HG02588 (cell line): ENCODE data around the gene PLXND1.
"Not testable (repeated sequence)": the region's sequence is repeated elsewhere in the genome, so short reads cannot be mapped to it uniquely, and the experiment has no call there.

Experiments used
- ATAC-seq: cut with Tn5 transposase; IDR thresholded peaks from one replicate; pipeline ENCODE4 v1.9.1; 2021; ENCODE audit warnings: mild to moderate bottlenecking, moderate library complexity; ENCODE audit not compliant: unreplicated experiment

The PLXND1 gene

GRCh38 chr3:129553719-129554118 lies 52.8 kb downstream of the PLXND1 start:
- ATAC-seq: no peak

- no peak for ATAC-seq
Observed at GRCh38 chr3:129553171-129553570, 53.3 kb downstream of the PLXND1 start.

GRCh38 chr3:129552287-129553050 lies 54.0 kb downstream of the PLXND1 start:
- no peak for ATAC-seq

DNA sequence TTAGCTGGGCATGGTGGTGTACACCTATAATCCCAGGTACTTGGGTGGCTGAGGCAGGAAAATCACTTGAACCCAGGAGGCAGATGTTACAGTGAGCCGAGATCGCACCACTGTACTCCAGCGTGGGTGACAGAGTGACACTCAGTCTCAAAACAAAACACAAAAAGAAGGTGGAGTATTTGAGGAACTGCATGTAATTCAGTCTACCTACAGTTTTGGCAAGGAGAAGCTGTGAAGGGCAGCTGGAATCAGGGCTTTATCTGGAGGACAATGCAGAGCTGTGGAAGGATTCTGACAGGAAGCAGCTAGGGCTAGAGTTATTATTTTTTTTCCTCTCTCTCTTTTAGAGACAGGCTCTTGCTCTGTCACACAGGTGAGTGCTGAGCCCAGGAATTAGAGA lies 56.7 kb downstream of the PLXND1 start:
- no peak for ATAC-seq

DNA sequence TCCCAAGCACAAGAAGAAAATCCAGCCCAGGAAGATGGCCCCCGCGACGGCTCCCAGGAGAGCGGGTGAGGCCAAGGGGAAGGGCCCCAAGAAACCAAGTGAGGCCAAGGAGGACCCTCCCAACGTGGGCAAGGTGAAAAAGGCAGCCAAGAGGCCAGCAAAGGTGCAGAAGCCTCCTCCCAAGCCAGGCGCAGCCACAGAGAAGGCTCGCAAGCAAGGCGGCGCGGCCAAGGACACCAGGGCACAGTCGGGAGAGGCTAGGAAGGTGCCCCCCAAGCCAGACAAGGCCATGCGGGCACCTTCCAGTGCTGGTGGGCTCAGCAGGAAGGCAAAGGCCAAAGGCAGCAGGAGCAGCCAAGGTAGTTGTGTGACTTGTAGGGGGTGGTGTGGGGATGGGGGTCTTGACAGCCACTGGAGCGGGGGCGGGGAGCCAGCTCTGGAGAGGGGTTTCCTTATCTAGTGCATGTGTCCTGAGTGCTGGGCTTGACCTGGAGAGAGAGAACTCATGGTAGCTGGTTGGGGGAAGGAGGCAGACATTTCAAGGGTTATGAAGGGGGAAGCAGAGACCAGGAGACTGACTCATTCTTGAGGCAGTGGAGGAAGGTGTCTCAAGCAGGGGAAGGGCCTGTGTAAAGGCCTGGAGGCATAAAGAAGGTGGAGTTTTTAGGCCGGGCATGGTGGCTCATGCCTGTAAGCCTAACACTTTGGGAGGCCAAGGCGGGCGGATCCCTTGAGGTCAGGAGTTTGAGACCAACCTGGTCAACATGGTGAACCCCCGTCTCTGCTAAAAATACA lies 57.3 kb downstream of the PLXND1 start:
- ATAC-seq: no peak

DNA sequence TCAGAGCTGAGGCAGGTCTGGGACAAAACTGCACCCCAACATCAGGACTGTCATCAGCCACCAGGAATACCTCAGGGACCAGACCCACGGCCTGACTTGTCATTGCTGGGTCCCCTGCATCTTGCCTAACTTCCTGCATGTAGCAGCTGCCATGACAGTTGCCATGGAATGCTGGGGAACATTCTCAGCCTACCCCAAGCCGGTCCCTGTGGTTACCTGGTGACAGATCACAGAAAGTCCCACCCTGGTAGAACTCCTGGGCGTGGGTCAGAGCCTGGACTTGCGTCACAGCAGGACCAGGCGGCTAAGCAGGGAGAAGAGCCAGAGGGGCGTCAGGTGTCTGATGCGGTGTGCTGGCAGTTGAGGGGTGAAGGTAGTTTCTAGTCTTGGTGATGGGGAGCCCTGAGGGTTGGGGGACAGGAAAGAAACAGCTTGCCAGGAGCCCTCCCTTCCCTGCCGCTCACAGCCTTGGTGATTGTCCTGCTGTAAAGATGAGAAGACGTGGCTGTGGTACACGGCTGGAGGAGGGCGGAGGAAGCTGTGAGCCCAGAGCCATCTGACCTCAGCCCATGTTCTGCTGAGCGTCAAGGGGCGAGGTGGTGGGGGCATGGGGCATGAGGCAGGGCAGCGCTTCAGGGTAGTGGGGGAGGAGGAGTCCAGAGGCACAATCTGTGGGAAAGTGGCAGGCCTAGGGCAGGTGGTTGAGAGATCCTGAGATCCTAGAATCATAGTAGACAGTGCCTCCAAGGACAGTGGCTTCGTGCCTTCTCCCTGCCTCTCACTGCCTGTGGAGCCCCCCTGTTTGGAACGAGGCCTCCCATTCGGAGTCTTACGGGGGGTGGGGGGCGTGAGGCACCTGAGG lies 58.1 kb downstream of the PLXND1 start:
- no peak for ATAC-seq

DNA sequence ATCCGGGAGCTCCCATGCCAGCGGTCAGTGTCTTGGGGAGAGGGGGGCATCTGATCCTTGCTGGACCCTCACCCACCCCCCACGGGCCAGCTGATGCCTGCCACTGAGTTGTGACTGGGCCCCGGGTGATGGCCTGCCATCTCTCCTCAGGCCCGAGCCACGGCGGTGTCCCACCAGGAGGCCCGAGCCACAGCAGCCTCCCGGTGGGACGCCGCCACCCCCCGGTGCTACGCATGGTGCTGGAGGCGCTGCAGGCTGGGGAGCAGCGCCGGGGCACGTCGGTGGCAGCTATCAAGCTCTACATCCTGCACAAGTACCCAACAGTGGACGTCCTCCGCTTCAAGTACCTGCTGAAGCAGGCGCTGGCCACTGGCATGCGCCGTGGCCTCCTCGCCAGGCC lies 59.2 kb downstream of the PLXND1 start:
- ATAC-seq: no peak

GRCh38 chr3:129545951-129546350 lies 60.5 kb downstream of the PLXND1 start:
- ATAC-seq: not testable (repeated sequence)

- no peak for ATAC-seq
Observed at GRCh38 chr3:129543999-129544398, 62.5 kb downstream of the PLXND1 start.

GRCh38 chr3:129543156-129543790 lies 63.2 kb downstream of the PLXND1 start, which contains the start of gene H1-8:
H1-8 (plus strand) TSS chr3:129543175; CDS start chr3:129543219, 44 bp downstream.
- ATAC-seq: no peak

GRCh38 chr3:129542747-129543146 lies 63.7 kb downstream of the PLXND1 start:
- ATAC-seq: no peak

GRCh38 chr3:129540776-129541516 lies 65.5 kb downstream of the PLXND1 start:
- ATAC-seq: no peak

- no peak for ATAC-seq
Observed at GRCh38 chr3:129539206-129539605, 67.3 kb downstream of the PLXND1 start.

GRCh38 chr3:129536804-129537203 lies 69.7 kb downstream of the PLXND1 start:
- no peak for ATAC-seq

DNA sequence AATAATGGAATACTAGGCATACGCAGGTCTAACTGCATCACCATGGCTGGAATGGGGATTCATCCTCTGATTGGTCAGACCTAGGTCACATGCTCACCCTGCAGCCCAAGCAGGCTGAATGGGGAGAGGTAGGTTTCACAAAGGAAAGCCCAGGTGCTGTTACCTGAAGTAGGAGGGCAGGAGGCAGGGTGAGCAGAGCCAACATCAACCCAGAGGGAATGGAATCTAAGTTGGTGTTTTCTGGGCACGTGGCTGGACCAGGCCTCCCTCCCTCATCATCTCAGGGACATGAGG lies 70.2 kb downstream of the PLXND1 start:
- no peak for ATAC-seq

DNA sequence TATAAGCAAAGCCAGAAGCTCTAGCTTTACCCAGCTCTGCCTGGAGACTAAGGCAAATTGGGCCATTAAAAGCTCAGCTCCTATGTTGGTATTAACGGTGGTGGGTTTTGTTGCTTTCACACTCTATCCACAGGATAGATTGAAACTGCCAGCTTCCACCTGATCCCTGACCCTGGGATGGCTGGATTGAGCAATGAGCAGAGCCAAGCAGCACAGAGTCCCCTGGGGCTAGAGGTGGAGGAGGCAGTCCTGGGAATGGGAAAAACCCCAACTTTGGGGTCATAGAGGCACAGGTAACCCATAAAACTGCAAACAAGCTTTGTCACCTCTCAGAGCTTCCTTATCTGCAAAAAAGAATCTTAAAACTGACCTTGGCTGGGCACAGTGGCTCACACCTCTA lies 71.4 kb downstream of the PLXND1 start:
- no peak for ATAC-seq

DNA sequence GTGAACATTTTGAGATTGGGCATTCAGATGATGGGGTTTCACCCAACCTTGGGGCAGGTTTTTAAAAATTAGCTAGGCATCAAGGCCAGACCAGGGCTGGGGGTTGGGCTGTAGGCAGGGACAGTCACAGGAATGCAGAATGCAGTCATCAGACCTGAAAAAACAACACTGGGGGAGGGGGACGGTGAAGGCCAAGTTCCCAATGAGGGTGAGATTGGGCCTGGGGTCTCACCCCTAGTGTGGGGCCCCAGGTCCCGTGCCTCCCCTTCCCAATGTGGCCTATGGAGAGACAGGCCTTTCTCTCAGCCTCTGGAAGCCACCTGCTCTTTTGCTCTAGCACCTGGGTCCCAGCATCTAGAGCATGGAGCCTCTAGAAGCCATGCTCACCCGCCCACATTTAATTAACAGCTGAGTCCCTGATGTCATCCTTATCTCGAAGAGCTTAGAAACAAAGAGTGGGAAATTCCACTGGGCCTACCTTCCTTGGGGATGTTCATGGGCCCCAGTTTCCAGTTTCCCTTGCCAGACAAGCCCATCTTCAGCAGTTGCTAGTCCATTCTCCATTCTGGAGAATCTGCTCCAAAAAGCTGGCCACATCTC lies 71.9 kb downstream of the PLXND1 start:
- ATAC-seq: no peak

GRCh38 chr3:129533406-129533805 lies 73.1 kb downstream of the PLXND1 start:
- no peak for ATAC-seq

- no peak for ATAC-seq
Observed at GRCh38 chr3:129532261-129532660, 74.2 kb downstream of the PLXND1 start.

DNA sequence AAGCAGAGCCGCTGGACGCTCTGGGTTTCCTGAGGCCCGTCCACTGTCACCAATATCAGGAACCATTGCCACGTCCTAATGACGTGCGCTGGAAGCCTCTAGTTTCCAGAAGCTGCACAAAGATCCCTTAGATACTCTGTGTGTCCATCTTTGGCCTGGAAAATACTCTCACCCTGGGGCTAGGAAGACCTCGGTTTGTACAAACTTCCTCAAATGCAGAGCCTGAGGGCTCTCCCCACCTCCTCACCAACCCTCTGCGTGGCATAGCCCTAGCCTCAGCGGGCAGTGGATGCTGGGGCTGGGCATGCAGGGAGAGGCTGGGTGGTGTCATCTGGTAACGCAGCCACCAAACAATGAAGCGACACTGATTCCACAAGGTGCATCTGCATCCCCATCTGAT lies 74.8 kb downstream of the PLXND1 start:
- ATAC-seq: no peak
